Epithelial cell of prostate (primary cell): Measurements from ENCODE around the gene RPS6KA6.

ENCODE experiments used
- DNase-seq: peaks from one replicate; pipeline ENCODE4 v3.0.0-alpha.2; 2011; ENCODE audit warnings: low read depth, low spot score
- H3K27ac ChIP-seq: fragments of 450-650 bp; 2 replicates; pipeline ENCODE4 v1.5.1; 2017; ENCODE audit warnings: mild to moderate bottlenecking

Gene RPS6KA6

GRCh38 chrX:84187533-84188319 is at the start of gene RPS6KA6:
TSS of gene RPS6KA6 (minus strand) at chrX:84188199. CDS start at chrX:84187899, 300 bp downstream.
- no peak within 1 kb of the TSS for H3K27ac ChIP-seq
- no peak for DNase-seq

GRCh38 chrX:84224741-84225140 is 36.7 kb upstream of the RPS6KA6 start:
- H3K27ac ChIP-seq, result no peak overlapping the region
- DNase-seq, result no peak

- no peak for DNase-seq
- no peak overlapping the region for H3K27ac ChIP-seq
Measured at GRCh38 chrX:84223261-84223660, 35.3 kb upstream of the RPS6KA6 start.

- DNase-seq, result no peak
- no peak overlapping the region for H3K27ac ChIP-seq
Measured at GRCh38 chrX:84221181-84221580, 33.2 kb upstream of the RPS6KA6 start.

GRCh38 chrX:84219551-84219950 is 31.6 kb upstream of the RPS6KA6 start:
- no peak overlapping the region for H3K27ac ChIP-seq
- peak; percentile 18 for DNase-seq

GRCh38 chrX:84218726-84219125 is 30.7 kb upstream of the RPS6KA6 start:
- no peak overlapping the region for H3K27ac ChIP-seq
- DNase-seq, result no peak

- DNase-seq, result no peak
Measured at GRCh38 chrX:84216881-84217280, 28.9 kb upstream of the RPS6KA6 start.

GRCh38 chrX:84216406-84216805 is 28.4 kb upstream of the RPS6KA6 start:
- no peak overlapping the region for H3K27ac ChIP-seq
- no peak for DNase-seq

More at GRCh38 chrX:84216881-84217280, 28.9 kb upstream of the RPS6KA6 start:
- no peak overlapping the region for H3K27ac ChIP-seq

- no peak for DNase-seq
- H3K27ac ChIP-seq, result no peak overlapping the region
Measured at GRCh38 chrX:84205276-84205675, 17.3 kb upstream of the RPS6KA6 start.

- H3K27ac ChIP-seq, result no peak overlapping the region
- no peak for DNase-seq
Measured at GRCh38 chrX:84199688-84200087, 11.7 kb upstream of the RPS6KA6 start.

GRCh38 chrX:84197550-84197949 is 9.6 kb upstream of the RPS6KA6 start:
- DNase-seq, result no peak
- H3K27ac ChIP-seq, result no peak overlapping the region

GRCh38 chrX:84192006-84192405 is 4.0 kb upstream of the RPS6KA6 start:
- no peak overlapping the region for H3K27ac ChIP-seq
- no peak for DNase-seq

GRCh38 chrX:84189125-84189524 is 1.1 kb upstream of the RPS6KA6 start:
- DNase-seq, result no peak

GRCh38 chrX:84188320-84188834 is 378 bp upstream of the RPS6KA6 start:
- no peak for DNase-seq
- no peak overlapping the region for H3K27ac ChIP-seq

More at GRCh38 chrX:84189125-84189524, 1.1 kb upstream of the RPS6KA6 start:
- no peak overlapping the region for H3K27ac ChIP-seq

- H3K27ac ChIP-seq, result no peak overlapping the region
- DNase-seq, result no peak
Measured at GRCh38 chrX:84186603-84187532, 1.1 kb downstream of the RPS6KA6 start.

GRCh38 chrX:84182516-84182915 is 5.5 kb downstream of the RPS6KA6 start:
- H3K27ac ChIP-seq, result no peak overlapping the region
- no peak for DNase-seq

- H3K27ac ChIP-seq, result peak overlapping the region; percentile 74
Measured at GRCh38 chrX:84175958-84176357, 12.0 kb downstream of the RPS6KA6 start.

GRCh38 chrX:84175274-84175673 is 12.7 kb downstream of the RPS6KA6 start:
- peak overlapping the region; percentile 74 for H3K27ac ChIP-seq
- no peak for DNase-seq

More at GRCh38 chrX:84175958-84176357, 12.0 kb downstream of the RPS6KA6 start:
- no peak for DNase-seq

- DNase-seq, result no peak
- H3K27ac ChIP-seq, result no peak overlapping the region
Measured at GRCh38 chrX:84174348-84174747, 13.7 kb downstream of the RPS6KA6 start.

- DNase-seq, result no peak
- no peak overlapping the region for H3K27ac ChIP-seq
Measured at GRCh38 chrX:84170931-84171330, 17.1 kb downstream of the RPS6KA6 start.

- no peak for DNase-seq
- H3K27ac ChIP-seq, result peak overlapping the region; percentile 55
Measured at GRCh38 chrX:84168574-84168973, 19.4 kb downstream of the RPS6KA6 start.
